ENCODE results near the gene DENND2A.

DENND2A gene

DNA sequence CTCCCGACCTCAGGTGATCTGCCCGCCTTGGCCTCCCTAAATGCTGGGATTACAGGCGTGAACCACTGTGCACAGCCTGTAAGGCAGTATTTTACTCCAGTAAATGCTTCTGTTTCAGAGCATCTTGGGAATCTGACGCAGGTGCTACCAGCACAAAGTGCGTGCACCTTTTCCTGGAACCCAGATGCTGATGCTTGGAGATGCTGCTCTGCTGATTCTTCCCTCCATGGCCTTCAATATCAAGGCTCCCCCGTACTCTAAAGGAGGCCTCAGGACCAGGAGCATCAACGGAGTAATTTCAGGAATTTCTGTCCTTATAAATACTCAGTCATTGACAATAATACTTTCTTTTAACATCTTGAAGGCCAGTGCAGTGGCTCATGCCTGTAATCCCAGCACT lies 23.5 kb downstream of the DENND2A start:
- DNase-seq = no peak

GRCh38 chr7:140616328-140616727 lies 24.3 kb downstream of the DENND2A start:
- no peak for DNase-seq

- DNase-seq = peak; percentile 46
Measured at GRCh38 chr7:140611641-140612040, 29.0 kb downstream of the DENND2A start.

GRCh38 chr7:140610204-140611165 lies 30.1 kb downstream of the DENND2A start:
- no peak for DNase-seq

DNA sequence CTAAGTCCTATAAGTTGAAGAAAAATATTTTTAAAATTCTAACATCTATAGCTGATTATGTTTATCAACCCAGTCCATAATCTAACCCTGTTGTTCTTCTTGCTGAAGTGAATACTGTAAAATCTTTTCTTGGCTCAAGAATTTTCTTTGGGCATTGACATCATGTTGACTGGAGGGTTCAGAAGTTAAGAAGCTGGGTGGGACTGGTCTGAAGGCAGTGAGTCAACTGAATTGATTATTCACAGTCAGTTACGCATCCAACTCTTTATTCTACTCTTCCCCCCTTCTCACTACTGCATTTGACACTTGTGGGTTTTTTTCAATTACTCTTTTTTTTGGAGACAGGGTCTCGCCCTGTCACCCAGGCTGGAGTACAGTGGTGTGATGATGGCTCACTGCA lies 31.0 kb downstream of the DENND2A start:
- DNase-seq = peak; percentile 62

GRCh38 chr7:140607441-140607989 lies 33.1 kb downstream of the DENND2A start:
- peak; percentile 46 for DNase-seq

DNA sequence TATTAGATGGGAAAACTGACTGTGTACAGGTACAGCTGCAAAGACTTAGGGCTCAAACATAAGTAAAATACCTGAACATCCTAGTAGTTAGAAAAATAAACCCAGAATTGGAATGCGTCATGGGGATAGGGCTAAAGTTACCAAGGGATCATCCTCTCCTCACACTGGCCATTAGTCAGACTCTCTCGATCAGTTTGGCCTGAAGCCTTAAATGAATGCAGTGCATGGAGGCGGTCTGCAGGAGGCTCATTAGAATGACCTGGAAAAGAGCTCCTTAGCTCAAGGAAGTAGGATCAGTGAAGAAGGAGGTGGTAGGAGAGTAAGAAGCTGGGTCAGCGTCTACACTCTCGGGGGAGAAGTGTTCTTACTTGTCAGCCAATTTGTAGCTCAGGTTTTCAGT lies 35.3 kb downstream of the DENND2A start:
- peak; percentile 61 for DNase-seq

DNA sequence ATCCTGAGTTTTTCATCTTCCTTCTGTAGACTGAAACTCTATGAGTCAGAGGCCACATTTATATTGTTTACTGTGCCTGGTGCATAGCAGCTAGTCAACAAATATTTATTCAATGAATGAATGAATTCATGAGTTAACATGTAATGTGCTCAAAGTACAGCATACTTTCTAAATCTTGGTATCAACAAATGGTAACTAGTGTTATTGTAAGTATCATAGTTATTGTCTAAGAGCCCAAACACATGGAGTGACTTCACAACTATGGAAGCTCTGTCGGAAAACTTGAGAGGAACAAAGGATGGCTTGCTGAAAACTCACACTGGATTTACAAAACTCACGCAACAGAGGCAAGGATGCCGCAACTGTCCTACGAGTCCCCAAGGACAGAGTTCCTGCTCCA lies 35.9 kb downstream of the DENND2A start:
- DNase-seq = peak; percentile 76

GRCh38 chr7:140604076-140604475 lies 36.5 kb downstream of the DENND2A start:
- no peak for DNase-seq

DNA sequence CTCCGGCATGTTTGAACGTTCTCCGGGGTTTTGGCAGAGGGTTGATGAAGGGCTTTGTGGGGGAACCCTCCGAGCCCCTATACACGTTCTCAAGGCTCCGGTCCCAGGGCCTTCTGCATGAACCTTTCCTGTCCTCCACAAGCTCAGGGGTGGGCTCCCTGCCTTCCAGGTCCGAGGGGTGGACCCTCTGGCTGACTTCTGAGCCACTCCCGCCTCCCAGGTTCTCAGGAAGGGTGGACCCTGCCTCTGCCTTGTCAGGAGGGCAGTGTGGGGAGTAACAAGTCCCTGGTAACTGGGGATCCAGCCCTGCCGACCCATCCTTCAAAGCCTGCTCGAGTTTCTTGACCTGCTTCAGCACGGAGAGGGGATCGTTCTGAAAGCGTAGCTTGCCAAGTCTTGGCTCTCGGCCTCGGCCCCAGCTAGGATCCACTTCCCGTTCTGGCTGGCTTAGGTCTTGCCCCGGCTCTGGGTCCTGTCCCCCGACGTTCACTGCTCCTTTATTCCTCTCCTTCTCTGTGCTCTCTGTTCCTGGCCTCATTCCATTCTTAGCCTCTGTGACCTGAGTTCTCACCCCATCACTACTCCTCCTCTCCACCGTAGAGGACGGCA lies 38.9 kb downstream of the DENND2A start:
- no peak for DNase-seq

DNA sequence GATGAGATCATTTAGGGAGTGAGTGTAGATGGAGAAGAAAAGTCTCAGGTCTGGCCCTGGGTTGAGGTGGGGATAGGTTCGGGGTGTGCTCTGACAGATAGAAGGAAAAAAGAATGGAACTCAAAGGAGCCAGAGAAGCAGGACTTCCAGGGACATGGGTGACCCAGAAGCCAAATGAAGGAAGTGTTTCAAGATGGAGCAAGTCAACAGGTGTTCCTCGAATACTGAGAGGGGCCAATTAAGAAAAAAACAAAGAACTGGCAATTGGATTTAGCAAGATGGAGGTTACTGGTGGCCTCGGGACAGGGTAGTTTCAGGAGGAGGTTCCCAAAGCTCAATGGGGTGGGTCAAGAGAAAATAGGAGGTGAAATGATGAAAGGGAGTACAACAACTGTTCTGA lies 40.3 kb downstream of the DENND2A start:
- DNase-seq = no peak

DNA sequence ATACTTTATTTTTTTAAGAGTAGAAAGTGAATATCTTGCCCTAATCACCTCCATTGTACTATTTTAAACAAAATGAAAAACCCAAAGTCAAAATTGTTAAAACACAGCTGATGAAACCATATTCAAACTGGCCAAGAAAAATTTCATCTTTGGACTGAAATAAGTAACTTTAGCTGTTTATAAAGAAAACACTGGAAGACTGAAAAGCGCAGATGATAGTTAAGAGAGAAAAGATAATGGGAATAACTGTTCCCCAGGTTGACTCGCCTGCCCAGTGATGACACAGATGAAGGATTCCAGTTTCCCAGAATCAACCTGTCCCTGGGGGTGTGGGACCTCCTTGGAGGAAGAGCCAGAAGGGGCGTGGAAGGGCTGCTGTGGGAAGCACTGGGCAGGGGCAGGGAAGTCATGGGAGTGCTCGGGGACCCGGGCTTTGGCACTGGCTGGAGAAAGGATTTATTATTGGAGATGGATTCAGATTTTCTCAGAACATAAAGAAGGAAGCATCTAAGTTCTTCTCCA lies 43.1 kb downstream of the DENND2A start:
- no peak for DNase-seq

GRCh38 chr7:140596519-140597427 lies 43.8 kb downstream of the DENND2A start:
- peak; percentile 44 for DNase-seq

DNA sequence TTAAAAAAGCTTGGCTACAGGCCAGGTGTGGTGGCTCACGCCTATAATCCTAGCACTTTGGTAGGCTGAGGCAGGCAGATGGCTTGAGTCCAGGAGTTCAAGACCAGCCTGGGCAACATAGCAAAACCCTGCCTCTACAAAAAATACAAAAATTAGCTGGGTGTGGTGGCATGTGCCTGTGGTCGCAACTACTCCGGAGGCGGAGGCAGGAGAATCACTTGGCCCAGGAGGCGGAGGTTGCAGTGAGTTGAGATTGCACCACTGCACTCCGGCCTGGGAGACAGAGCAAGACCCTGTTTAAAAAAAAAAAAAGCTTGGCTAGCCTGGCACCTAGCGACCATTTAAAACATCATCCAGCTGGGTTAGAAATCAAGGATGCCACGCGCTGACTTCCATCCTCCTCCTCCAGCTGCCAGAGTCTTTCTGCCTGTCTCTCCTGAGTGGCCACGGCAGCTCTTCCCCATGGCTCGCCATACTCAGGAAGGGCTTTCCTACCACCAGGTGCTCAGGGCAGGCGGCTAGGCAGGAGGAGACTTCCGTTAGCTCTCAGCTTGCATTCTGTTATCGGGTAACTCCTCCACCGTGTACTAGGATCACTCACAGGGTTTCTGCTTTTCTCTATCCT lies 45.0 kb downstream of the DENND2A start:
- no peak for DNase-seq

GRCh38 chr7:140594131-140594691 lies 46.4 kb downstream of the DENND2A start:
- no peak for DNase-seq

DNA sequence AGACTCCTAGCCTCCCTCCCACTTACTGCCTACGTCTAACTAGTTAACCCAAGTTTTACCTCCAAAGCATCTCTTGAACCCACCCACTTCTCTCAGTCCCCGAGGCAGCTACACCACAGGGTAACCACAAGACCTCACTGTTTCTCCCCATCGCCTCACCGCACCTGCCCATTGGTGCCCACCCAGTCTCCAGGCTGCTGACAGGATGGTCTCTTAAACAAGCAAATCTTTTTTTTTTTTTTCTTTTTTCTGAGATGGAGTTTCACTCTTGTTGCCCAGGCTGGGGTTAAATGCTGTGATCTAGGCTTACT lies 47.0 kb downstream of the DENND2A start:
- DNase-seq = no peak

- DNase-seq = no peak
Measured at GRCh38 chr7:140592964-140593671, 47.5 kb downstream of the DENND2A start.

GRCh38 chr7:140591180-140591902 lies 49.3 kb downstream of the DENND2A start:
- peak; percentile 32 for DNase-seq

DNA sequence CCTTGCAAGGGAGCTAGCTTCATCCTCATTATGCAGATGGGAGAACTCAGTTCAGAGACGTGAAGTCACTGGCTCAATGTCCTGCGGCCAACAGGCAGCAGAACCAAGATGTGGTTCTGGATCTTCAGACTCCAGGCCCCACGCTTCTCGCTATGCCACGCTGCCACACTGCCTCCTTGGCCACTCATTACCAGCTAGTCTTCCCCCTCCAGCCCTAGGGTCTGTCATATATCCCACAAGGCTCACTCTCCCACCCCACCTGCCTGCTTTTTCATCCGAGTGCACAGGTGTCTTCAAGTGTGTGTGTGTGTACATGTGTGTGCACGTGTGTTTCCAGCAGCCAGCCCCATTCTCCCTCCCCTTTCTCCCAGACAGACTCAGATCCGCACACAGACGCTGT lies 53.4 kb downstream of the DENND2A start:
- DNase-seq = no peak

GRCh38 chr7:140586516-140586915 lies 54.1 kb downstream of the DENND2A start:
- DNase-seq = no peak

DNA sequence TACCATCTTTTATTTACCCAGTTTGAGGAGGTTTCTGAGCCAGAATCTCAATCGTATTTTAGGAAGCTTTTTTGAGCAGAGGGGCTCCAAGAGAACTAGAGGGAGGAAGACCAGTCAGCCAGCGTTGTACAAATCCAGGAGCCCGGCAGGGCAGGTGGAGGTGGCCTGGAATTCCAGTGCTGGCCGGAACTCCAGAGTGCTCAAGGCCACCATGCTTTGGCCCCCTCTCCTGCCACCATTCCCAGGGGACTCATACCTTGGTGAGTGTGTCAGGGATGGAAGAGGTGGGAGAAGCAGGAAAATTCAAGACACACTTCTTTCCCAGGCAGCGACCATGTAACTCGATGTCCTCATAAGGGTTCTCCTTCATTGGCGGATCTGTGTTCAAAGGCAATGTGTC lies 55.3 kb downstream of the DENND2A start:
- no peak for DNase-seq

Measured in fibroblast of skin of right quadriceps (primary cell).